ENCODE results near the gene NRXN3.

- TF ChIP-seq, protein P1, sequence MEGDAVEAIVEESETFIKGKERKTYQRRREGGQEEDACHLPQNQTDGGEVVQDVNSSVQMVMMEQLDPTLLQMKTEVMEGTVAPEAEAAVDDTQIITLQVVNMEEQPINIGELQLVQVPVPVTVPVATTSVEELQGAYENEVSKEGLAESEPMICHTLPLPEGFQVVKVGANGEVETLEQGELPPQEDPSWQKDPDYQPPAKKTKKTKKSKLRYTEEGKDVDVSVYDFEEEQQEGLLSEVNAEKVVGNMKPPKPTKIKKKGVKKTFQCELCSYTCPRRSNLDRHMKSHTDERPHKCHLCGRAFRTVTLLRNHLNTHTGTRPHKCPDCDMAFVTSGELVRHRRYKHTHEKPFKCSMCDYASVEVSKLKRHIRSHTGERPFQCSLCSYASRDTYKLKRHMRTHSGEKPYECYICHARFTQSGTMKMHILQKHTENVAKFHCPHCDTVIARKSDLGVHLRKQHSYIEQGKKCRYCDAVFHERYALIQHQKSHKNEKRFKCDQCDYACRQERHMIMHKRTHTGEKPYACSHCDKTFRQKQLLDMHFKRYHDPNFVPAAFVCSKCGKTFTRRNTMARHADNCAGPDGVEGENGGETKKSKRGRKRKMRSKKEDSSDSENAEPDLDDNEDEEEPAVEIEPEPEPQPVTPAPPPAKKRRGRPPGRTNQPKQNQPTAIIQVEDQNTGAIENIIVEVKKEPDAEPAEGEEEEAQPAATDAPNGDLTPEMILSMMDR (IDR thresholded peaks at IDR 0.05; ENCODE audit: insufficient read depth, low read depth, low read length) = no peak
- no peak for TF ChIP-seq EZH2 (IDR thresholded peaks at IDR 0.05; ENCODE audit: insufficient read depth, low read length)
Measured at GRCh38 chr14:79656496-79656895, 1486.3 kb downstream of the NRXN3 start.

All from astrocyte (in vitro differentiated cells and primary cell).